ENCODE data around the gene SCAMP3. TPM values are rescaled to one million over a fixed set of nuclear protein-coding genes. Genes with fewer than 3 reads are reported as not detected.
A peak's percentile ranks its signal among the peaks of the same experiment; 100 is the strongest.

SCAMP3 gene
- total and polyA plus RNA-seq, 10 of the 15 experiments (the other 5 are each of a cell fraction or from before 2014, with no cell fraction given), result 17.2 to 133 (median 87.3) TPM

DNA sequence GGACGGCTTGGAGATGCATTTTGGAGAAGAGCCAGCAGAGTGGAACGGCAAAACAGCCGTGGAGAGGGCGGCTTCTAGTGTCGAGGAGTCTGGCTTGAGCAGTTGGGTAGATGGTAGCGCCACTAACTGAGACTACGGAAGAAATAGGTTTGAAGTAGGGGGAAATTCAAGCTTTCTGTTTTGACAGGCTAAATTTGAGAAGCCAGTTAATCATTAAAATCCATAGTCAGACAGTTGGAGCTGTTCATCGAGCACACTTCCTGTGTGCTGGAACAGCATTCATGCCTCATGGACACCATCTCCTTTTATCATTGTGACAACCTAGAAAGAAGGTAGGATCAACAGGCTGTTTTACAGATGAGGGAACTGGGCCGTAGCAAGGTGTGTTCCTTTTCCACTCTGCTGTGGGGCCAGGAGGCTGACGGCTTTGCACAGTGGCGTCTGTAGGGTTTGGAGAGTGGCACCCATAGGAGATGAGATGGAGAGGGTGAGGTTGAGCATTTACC is 42.5 kb upstream of the SCAMP3 start:
- RAD21 ChIA-PET (ENCODE audit: unreplicated experiment), result interaction anchor here (1.1 to 4.8 kb wide), 5 partner anchors 18 to 80 kb away, joined by 3 to 44 read pairs (median 4); partner anchors contain the start of gene CLK2
- Histone ChIP-seq H3K4me2 (ENCODE audit: control insufficient read depth, insufficient read depth) (no peak overlapping the region), H4K20me1 (ENCODE audit: control insufficient read depth, insufficient read depth) (no peaks in the 10 kb centered on the region), H3K4me3 (no peak overlapping the region), H3K36me3 (ENCODE audit: control insufficient read depth in 2 of 2, insufficient read depth in 2 of 2, low read length in 1 of 2) (no peaks in the 10 kb centered on the region), H3K9ac (ENCODE audit: control insufficient read depth, insufficient read depth, low read length) (no peak overlapping the region), H3K27me3 (replicated peaks in 1 of 2; ENCODE audit: control insufficient read depth in 2 of 2, insufficient read depth in 2 of 2, low read length in 1 of 2) (no peaks in the 10 kb centered on the region), H3K4me1 (ENCODE audit: control insufficient read depth, insufficient read depth, low read length) (peaks cover 3% of the 10 kb centered on the region; the same call in 1 of the 2 replicates), H3K79me2 (ENCODE audit: control insufficient read depth, insufficient read depth, low read length) (peaks cover 10% of the 10 kb centered on the region), H3K9me3 (replicated peaks; ENCODE audit: control insufficient read depth, insufficient read depth, low read length) (no peaks in the 10 kb centered on the region), H3K27ac (ENCODE audit: control insufficient read depth, insufficient read depth) (no peak overlapping the region), H2AFZ (ENCODE audit: control insufficient read depth, low read depth, low read length) (no peak overlapping the region)
- CTCF ChIA-PET, result interaction anchor here (0.6 to 5.3 kb wide), 7 partner anchors 12 to 151 kb away, joined by 3 to 74 read pairs (median 4); partner anchors contain the start of genes HCN3 and RUSC1
- WGBS (ENCODE audit: insufficient coverage, insufficient replicate concordance, low lambda C conversion rate, missing lambda C conversion rate), result 77% methylated on average over 11 of the region's 11 CpGs
- SMC1A ChIA-PET (ENCODE audit: uncharacterized antibody, unreplicated experiment), result interaction anchor here (0.6 to 5.8 kb wide), 4 partner anchors 14 to 63 kb away, joined by 3 to 44 read pairs (median 4); partner anchors contain the start of gene CLK2
- POLR2A ChIA-PET, result interaction anchor here (0.6 to 4.4 kb wide), 11 partner anchors 8 to 501 kb away, joined by 3 to 41 read pairs (median 4); partner anchors contain the start of gene CLK2
- no peak for TF ChIP-seq STAT1 (conservative IDR thresholded peaks at IDR 0.05)
- no peak for TF ChIP-seq NRF1 (conservative IDR thresholded peaks at IDR 0.05; ENCODE audit: low read depth, low read length)
- TF ChIP-seq, protein P1, sequence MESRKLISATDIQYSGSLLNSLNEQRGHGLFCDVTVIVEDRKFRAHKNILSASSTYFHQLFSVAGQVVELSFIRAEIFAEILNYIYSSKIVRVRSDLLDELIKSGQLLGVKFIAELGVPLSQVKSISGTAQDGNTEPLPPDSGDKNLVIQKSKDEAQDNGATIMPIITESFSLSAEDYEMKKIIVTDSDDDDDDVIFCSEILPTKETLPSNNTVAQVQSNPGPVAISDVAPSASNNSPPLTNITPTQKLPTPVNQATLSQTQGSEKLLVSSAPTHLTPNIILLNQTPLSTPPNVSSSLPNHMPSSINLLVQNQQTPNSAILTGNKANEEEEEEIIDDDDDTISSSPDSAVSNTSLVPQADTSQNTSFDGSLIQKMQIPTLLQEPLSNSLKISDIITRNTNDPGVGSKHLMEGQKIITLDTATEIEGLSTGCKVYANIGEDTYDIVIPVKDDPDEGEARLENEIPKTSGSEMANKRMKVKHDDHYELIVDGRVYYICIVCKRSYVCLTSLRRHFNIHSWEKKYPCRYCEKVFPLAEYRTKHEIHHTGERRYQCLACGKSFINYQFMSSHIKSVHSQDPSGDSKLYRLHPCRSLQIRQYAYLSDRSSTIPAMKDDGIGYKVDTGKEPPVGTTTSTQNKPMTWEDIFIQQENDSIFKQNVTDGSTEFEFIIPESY (IDR thresholded peaks at IDR 0.05), result peak; percentile 84
- TF ChIP-seq MLLT1 (IDR thresholded peaks at IDR 0.05), result peak; percentile 97
- TF ChIP-seq TAF1 (IDR thresholded peaks at IDR 0.05; ENCODE audit: borderline replicate concordance, low read depth, low read length), result no peak
- TF ChIP-seq SMAD1 (IDR thresholded peaks at IDR 0.05; ENCODE audit: low read depth, partially characterized antibody), result no peak
- TF ChIP-seq RELB (IDR thresholded peaks at IDR 0.05; ENCODE audit: low read depth), result no peak
- TF ChIP-seq MEF2B (IDR thresholded peaks at IDR 0.05; ENCODE audit: partially characterized antibody, poor library complexity, severe bottlenecking), result no peak
- TF ChIP-seq FOS (IDR thresholded peaks at IDR 0.05; ENCODE audit: borderline replicate concordance, extremely low read depth, insufficient read length), result no peak
- TF ChIP-seq ZNF217 (IDR thresholded peaks at IDR 0.05), result no peak
- no peak for DNase-seq (ENCODE audit: low read depth, low spot score)
- no peak for ATAC-seq
- FAIRE-seq, result no peak
- in situ Hi-C loops (cut with MboI), result no loop called here
- intact Hi-C loops (cut with micrococcal nuclease; ENCODE audit: unreplicated experiment), result no loop called here
- no TSS peak for BruUV-seq (replicated peaks)

All from GM12878 (cell line).